AG09319 (cell line): ENCODE data around the gene SP100.

ENCODE experiments used
- DNase-seq: peaks from one replicate; pipeline ENCODE4 v3.0.0-alpha.2; 2010; ENCODE audit warnings: low read depth; ENCODE audit errors: extremely low read depth
- TF ChIP-seq, protein P1 (sequence below): IDR thresholded peaks from 2 replicates; pipeline ENCODE4 v1.5.1; 2011; ENCODE audit warnings: low read depth, mild to moderate bottlenecking, inconsistent platforms, low read length, moderate library complexity

SP100 gene

DNA sequence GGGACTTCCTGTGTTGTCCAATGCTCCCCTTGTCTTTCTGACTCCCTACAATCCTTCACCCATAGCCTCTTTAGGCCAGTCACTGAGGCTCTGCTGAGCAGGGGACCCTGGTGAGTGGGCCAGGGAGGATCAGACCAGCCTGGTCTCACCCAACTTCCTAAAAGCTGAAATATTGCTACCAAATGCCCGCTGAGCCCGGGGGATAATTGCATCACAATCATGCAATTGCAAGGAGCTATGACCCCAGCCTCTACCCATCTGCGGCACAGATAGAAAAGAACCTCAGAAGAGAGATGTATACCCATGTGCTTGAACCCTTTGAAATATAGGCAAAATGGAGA, 3.7 kb upstream of the SP100 start:
- DNase-seq = no peak
- TF ChIP-seq, protein P1, sequence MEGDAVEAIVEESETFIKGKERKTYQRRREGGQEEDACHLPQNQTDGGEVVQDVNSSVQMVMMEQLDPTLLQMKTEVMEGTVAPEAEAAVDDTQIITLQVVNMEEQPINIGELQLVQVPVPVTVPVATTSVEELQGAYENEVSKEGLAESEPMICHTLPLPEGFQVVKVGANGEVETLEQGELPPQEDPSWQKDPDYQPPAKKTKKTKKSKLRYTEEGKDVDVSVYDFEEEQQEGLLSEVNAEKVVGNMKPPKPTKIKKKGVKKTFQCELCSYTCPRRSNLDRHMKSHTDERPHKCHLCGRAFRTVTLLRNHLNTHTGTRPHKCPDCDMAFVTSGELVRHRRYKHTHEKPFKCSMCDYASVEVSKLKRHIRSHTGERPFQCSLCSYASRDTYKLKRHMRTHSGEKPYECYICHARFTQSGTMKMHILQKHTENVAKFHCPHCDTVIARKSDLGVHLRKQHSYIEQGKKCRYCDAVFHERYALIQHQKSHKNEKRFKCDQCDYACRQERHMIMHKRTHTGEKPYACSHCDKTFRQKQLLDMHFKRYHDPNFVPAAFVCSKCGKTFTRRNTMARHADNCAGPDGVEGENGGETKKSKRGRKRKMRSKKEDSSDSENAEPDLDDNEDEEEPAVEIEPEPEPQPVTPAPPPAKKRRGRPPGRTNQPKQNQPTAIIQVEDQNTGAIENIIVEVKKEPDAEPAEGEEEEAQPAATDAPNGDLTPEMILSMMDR = no peak

DNA sequence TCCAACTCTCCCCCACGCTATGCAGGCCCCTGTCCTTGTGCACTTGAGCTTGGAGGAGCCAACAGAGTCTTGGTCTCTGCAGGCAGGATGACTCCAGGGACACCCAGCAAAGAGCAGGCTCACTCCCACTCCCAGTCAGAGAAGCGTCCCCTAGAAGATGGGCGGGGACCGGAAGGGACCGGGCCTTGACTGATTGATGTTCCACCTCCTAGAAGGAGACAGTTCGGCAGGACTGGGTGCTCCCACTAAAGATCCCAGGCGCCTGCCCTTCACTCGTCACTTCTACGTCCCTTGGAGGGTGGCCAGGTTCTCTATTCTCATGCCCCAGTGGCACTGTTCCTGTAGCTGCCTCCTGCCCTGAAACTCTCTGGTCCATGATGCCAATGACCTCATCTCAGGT, 3.2 kb upstream of the SP100 start:
- no peak for DNase-seq
- TF ChIP-seq, protein P1 = no peak

DNA sequence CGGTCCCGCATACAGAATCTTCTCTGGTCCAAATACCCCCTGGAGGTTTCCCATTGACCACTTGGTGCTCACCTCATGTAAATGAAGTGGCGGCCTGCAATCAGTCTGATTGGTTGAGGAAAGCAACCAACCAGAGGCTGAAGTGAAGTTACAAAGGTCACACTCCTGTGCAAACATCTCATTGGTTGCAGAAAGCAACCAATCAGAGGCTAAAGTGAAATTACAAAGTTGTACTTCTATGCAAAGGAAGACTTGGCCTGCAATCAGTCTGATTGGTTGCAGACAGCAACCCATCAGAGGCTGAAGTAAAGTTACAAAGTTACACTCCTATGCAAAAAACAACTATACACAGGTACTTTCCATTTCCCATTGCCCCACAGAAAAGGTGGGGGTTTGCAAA, 2.5 kb upstream of the SP100 start:
- DNase-seq = no peak
- TF ChIP-seq, protein P1 = no peak

DNA sequence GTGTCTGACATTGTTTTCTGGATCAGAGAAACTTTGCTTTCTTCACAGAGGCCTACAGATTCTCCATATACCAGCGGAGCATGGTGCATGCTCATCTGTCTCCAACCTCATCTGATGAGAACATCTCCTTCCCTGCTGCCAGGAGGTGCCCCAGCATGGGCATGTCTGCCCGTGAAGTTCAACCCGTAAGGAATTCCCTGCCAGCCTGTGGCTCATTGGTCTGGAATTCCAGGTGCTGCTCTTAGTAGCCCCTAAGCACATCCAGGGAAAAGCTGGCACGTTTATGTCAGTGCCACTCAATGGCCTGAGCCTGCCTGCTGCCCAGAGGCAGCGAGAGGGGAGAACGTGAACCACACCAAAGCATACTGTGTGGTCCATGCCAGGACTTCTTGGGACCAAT, 1.7 kb upstream of the SP100 start:
- DNase-seq = no peak
- TF ChIP-seq, protein P1 = no peak

DNA sequence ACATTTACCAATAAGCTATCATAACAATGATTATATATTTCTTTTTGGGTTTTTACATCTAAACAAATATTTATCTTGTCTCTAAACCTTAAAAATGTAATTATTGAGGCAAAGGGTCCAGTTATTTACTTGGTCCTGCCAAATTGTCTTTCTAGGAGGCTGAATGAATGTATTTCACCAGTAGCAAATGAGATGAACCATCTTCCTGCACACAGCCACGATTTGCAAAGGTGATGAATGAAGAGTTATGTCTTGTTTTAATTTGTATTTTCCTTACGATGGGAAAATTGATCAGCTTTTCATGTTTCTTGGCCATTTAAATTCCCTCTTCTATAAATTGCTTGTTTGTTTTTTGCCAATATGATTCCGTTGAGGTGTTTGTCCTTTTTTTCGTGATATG, 1.4 kb downstream of the SP100 start:
- TF ChIP-seq, protein P1 = no peak
- no peak for DNase-seq

DNA sequence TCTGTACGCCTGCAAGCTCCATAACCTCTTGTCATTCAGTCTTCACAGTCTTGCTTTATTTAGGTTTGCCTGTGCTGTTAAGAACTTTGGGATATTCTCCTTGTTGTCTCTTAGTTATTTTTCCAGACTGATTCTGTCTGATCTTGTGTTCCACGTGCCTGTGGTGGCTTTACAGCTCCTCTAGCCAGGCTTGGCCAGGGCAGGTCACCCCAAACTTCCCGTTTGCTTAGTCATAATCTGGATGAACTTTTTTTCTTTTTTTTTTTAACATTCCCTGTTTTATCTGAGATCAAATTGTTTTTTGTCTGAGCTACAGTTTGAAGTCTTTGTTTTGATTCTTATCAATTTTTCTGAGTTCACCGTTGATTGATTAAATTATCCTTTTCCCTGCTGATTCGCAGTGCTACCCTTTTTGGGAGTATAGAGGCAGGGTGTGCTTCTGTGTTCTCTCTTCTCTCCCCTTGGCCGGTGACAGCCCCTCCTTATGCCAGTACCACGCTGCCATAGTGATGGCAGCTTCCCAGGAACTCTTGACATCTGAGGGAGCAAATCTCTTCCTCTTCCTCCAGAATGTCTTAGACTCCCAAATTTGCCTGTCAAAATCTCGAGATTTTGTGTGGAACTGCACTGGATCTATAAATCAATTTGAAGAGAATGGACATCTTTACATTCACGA, 2.5 kb downstream of the SP100 start:
- no peak for DNase-seq
- TF ChIP-seq, protein P1 = no peak

DNA sequence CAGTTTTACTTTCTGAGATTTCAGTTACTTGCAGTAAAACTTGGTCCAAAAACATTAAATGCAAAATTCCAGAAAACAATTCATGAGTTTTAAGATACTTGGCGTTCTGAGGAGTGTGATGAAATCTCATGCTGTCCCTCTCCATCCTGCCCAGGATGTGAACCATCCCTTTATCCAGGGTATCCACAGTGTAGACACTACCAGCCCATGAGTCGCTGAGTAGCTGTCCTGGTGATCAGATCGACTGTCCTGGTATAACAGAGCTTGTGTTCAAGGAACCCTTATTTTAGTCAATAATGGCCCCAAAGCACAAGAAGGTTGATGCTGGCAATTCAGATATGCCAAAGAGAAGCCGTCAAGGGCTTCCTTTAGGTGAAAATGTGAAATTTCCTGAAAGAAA, 3.2 kb downstream of the SP100 start:
- no peak for DNase-seq
- TF ChIP-seq, protein P1 = no peak
